ENCODE data around the gene METTL2A. TPM values are rescaled to one million over a fixed set of nuclear protein-coding genes. Genes with fewer than 3 reads are reported as not detected.
"Not testable (repeated sequence)": the region's sequence is repeated elsewhere in the genome, so short reads cannot be mapped to it uniquely, and the experiment has no call there.

Gene METTL2A
- polyA plus RNA-seq, 1 of the 3 experiments (the other 2 are of a cell fraction), result 16.8 TPM

GRCh38 chr17:62405451-62405850 lies 18.2 kb upstream of the METTL2A start:
- Histone ChIP-seq H3K4me1 (ENCODE audit: control insufficient read depth in 1 of 2, insufficient read depth in 2 of 2, low read depth in 1 of 2, low read length in 1 of 2) (no peaks in the 10 kb centered on the region), H3K27me3 (ENCODE audit: insufficient read depth) (0 out of 2 replicates have a peak, but pooled peaks cover 6% of the 10 kb centered on the region), H3K9me3 (no peaks in the 10 kb centered on the region), H3K4me2 (no peak overlapping the region), H3K4me3 (ENCODE audit: low read depth in 2 of 2, low read length in 1 of 2) (no peak overlapping the region), H3K36me3 (replicated peaks in 1 of 2; ENCODE audit: control insufficient read depth in 1 of 2, insufficient read depth in 2 of 2, low read length in 1 of 2) (no peaks in the 10 kb centered on the region), H3K79me2 (ENCODE audit: insufficient read depth) (no peaks in the 10 kb centered on the region), H4K20me1 (ENCODE audit: insufficient read depth) (no peaks in the 10 kb centered on the region), H3F3A (replicated peaks; ENCODE audit: insufficient read depth) (no peaks in the 10 kb centered on the region), H3K27ac (ENCODE audit: low read depth in 2 of 2, low read length in 1 of 2) (no peak overlapping the region), H2AFZ (ENCODE audit: low read depth) (no peak overlapping the region; the same call in 1 of the 2 replicates), H3K9ac (no peak overlapping the region), H3K9me2 (no peaks in the 10 kb centered on the region)
- ChIA-PET CTCF (interaction anchor here (1.0 to 1.2 kb wide), 2 partner anchors 11 to 18 kb away, joined by 3 to 5 read pairs; partner anchors contain the start of gene METTL2A), POLR2A (no interaction called here)
- WGBS (ENCODE audit: low lambda C conversion rate), result 49% methylated on average over 2 of the region's 2 CpGs
- no peak for TF ChIP-seq SMC3 (IDR thresholded peaks at IDR 0.05; ENCODE audit: low read depth, low read length)
- DNase-seq, result no peak

- H3K9me3 ChIP-seq, POLR2A ChIA-PET: not testable (repeated sequence)
- WGBS (ENCODE audit: low lambda C conversion rate), result 21% methylated on average over 1 of the region's 1 CpG
These were observed 10.6 kb upstream of the METTL2A start for GRCh38 chr17:62413090-62413489.

GRCh38 chr17:62426214-62426613 lies 2.5 kb downstream of the METTL2A start:
- H3K27me3 ChIP-seq (ENCODE audit: insufficient read depth); H4K20me1 ChIP-seq (ENCODE audit: insufficient read depth); CTCF ChIA-PET; H3K4me3 ChIP-seq (ENCODE audit: low read depth in 2 of 2, low read length in 1 of 2); POLR2A ChIA-PET; H3K27ac ChIP-seq (ENCODE audit: low read depth in 2 of 2, low read length in 1 of 2); H3F3A ChIP-seq (replicated peaks; ENCODE audit: insufficient read depth); DNase-seq; H3K9me3 ChIP-seq; H3K4me2 ChIP-seq; H3K9ac ChIP-seq; H3K4me1 ChIP-seq (ENCODE audit: control insufficient read depth in 1 of 2, insufficient read depth in 2 of 2, low read depth in 1 of 2, low read length in 1 of 2); H3K9me2 ChIP-seq; H2AFZ ChIP-seq (ENCODE audit: low read depth): not testable (repeated sequence)
- peaks cover 17 to 38% of the 10 kb centered on the region in 2 experiments for H3K36me3 ChIP-seq (replicated peaks in 1 of 2; ENCODE audit: control insufficient read depth in 1 of 2, insufficient read depth in 2 of 2, low read length in 1 of 2)
- 88% methylated on average over 2 of the region's 2 CpGs for WGBS (ENCODE audit: low lambda C conversion rate)
- H3K79me2 ChIP-seq (ENCODE audit: insufficient read depth), result peaks cover 56% of the 10 kb centered on the region

More at GRCh38 chr17:62413090-62413489, 10.6 kb upstream of the METTL2A start:
- H3K4me2 ChIP-seq; H3F3A ChIP-seq (replicated peaks; ENCODE audit: insufficient read depth); H3K27ac ChIP-seq (ENCODE audit: low read depth in 2 of 2, low read length in 1 of 2); H3K4me3 ChIP-seq (ENCODE audit: low read depth in 2 of 2, low read length in 1 of 2); H2AFZ ChIP-seq (ENCODE audit: low read depth); H3K79me2 ChIP-seq (ENCODE audit: insufficient read depth); H3K27me3 ChIP-seq (ENCODE audit: insufficient read depth); H3K4me1 ChIP-seq (ENCODE audit: control insufficient read depth in 1 of 2, insufficient read depth in 2 of 2, low read depth in 1 of 2, low read length in 1 of 2); H3K9ac ChIP-seq; DNase-seq; H3K9me2 ChIP-seq; CTCF ChIA-PET; H4K20me1 ChIP-seq (ENCODE audit: insufficient read depth); H3K36me3 ChIP-seq (replicated peaks in 1 of 2; ENCODE audit: control insufficient read depth in 1 of 2, insufficient read depth in 2 of 2, low read length in 1 of 2): not testable (repeated sequence)

GRCh38 chr17:62435251-62435650 lies 11.6 kb downstream of the METTL2A start:
- H3F3A ChIP-seq (replicated peaks; ENCODE audit: insufficient read depth); POLR2A ChIA-PET; H3K27me3 ChIP-seq (ENCODE audit: insufficient read depth): not testable (repeated sequence)

GRCh38 chr17:62441181-62441580 lies 17.5 kb downstream of the METTL2A start:
- H3K27ac ChIP-seq (ENCODE audit: low read depth in 2 of 2, low read length in 1 of 2); H3F3A ChIP-seq (replicated peaks; ENCODE audit: insufficient read depth); H2AFZ ChIP-seq (ENCODE audit: low read depth); H3K79me2 ChIP-seq (ENCODE audit: insufficient read depth); DNase-seq; POLR2A ChIA-PET; H3K4me1 ChIP-seq (ENCODE audit: control insufficient read depth in 1 of 2, insufficient read depth in 2 of 2, low read depth in 1 of 2, low read length in 1 of 2); H3K4me3 ChIP-seq (ENCODE audit: low read depth in 2 of 2, low read length in 1 of 2); H4K20me1 ChIP-seq (ENCODE audit: insufficient read depth); H3K9ac ChIP-seq; H3K9me2 ChIP-seq; CTCF ChIA-PET; H3K27me3 ChIP-seq (ENCODE audit: insufficient read depth); H3K9me3 ChIP-seq; H3K4me2 ChIP-seq: not testable (repeated sequence)
- WGBS (ENCODE audit: low lambda C conversion rate), result 97% methylated on average over 6 of the region's 6 CpGs
- peaks cover 14 to 50% of the 10 kb centered on the region in 2 experiments for H3K36me3 ChIP-seq (replicated peaks in 1 of 2; ENCODE audit: control insufficient read depth in 1 of 2, insufficient read depth in 2 of 2, low read length in 1 of 2)

More at GRCh38 chr17:62435251-62435650, 11.6 kb downstream of the METTL2A start:
- H3K4me3 ChIP-seq (ENCODE audit: low read depth in 2 of 2, low read length in 1 of 2); DNase-seq; H3K27ac ChIP-seq (ENCODE audit: low read depth in 2 of 2, low read length in 1 of 2); H3K9me2 ChIP-seq; H3K4me2 ChIP-seq; H3K9me3 ChIP-seq; H3K79me2 ChIP-seq (ENCODE audit: insufficient read depth); H3K4me1 ChIP-seq (ENCODE audit: control insufficient read depth in 1 of 2, insufficient read depth in 2 of 2, low read depth in 1 of 2, low read length in 1 of 2); H3K9ac ChIP-seq; H2AFZ ChIP-seq (ENCODE audit: low read depth); CTCF ChIA-PET; H4K20me1 ChIP-seq (ENCODE audit: insufficient read depth): not testable (repeated sequence)
- H3K36me3 ChIP-seq (replicated peaks in 1 of 2; ENCODE audit: control insufficient read depth in 1 of 2, insufficient read depth in 2 of 2, low read length in 1 of 2), result peaks cover 12 to 15% of the 10 kb centered on the region in 2 experiments
- 96% methylated on average over 4 of the region's 4 CpGs for WGBS (ENCODE audit: low lambda C conversion rate)

All from SK-N-SH (cell line).